GM18498 (cell line): ENCODE results near the gene GABRB1.

ENCODE experiments used
- ATAC-seq: cut with Tn5 transposase; IDR thresholded peaks from one replicate; pipeline ENCODE4 v1.9.1; 2021; ENCODE audit warnings: mild to moderate bottlenecking, moderate library complexity; ENCODE audit not compliant: unreplicated experiment

GABRB1 gene

GRCh38 chr4:47045261-47045660 lies 13.9 kb downstream of the GABRB1 start:
- no peak for ATAC-seq

DNA sequence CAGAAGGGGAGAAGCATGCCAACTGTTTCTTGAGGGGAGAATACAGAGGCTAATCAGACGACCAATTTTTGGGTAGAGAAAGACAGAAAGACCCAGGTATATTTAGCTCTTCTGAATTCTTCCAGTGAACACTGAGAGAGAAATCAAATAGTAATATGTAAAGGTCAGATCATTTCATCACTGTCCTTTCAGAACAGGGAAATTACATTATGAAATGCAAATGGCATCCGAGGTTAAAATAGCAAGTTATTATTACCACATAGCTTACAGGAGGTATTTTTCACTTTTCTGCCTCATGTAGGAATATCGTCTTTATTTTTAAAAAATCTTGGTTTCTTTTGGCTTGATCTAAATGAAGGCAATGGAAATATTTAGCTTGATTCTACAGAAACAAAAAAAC lies 18.0 kb downstream of the GABRB1 start:
- ATAC-seq: no peak

- no peak for ATAC-seq
Observed at GRCh38 chr4:47050761-47051725, 19.7 kb downstream of the GABRB1 start.

DNA sequence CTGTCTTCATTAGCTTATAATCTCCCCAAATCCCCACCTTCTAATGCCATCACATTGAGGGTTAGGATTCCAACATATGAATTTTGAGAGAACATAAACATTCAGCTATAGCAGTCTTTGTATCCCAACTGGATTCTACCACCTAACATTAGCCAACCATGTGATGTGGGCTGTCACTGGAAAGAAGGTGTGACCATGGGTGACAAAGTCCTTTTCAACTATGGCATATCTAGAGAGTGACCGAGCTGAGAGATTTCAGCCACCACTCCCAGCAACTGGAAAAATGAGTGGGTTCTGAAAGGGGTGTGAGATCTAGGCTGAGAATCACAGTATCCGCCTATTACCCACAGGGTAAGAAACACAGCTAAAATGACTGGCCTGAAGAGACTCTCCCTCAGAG lies 22.1 kb downstream of the GABRB1 start:
- no peak for ATAC-seq

GRCh38 chr4:47054130-47054529 lies 22.8 kb downstream of the GABRB1 start:
- no peak for ATAC-seq

- ATAC-seq: no peak
Observed at GRCh38 chr4:47057991-47058390, 26.6 kb downstream of the GABRB1 start.

GRCh38 chr4:47060561-47060960 lies 29.2 kb downstream of the GABRB1 start:
- no peak for ATAC-seq

- ATAC-seq: no peak
Observed at GRCh38 chr4:47061435-47061834, 30.1 kb downstream of the GABRB1 start.

GRCh38 chr4:47065051-47065481 lies 33.7 kb downstream of the GABRB1 start:
- ATAC-seq: no peak

GRCh38 chr4:47068986-47069385 lies 37.6 kb downstream of the GABRB1 start:
- ATAC-seq: no peak

DNA sequence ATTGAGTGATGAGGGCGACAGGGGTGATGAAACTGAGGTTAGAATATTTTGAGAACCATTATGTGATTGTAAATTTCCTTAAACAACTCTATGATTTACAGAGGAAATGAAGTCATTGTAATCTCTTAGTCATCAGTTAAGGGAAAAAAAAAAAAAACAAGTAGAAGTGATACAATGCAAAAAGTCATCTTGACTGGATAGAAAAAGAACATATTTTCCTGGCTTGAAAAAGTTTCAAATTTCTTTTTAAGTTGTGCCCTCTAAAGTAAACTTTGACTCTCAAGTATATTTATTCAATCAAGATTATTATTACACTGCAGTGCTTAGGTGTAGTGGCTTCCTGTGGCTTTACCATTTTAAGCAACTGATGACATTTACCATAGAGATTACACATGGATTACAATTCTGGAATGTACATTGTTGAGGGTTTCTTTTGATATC lies 40.6 kb downstream of the GABRB1 start:
- ATAC-seq: no peak

DNA sequence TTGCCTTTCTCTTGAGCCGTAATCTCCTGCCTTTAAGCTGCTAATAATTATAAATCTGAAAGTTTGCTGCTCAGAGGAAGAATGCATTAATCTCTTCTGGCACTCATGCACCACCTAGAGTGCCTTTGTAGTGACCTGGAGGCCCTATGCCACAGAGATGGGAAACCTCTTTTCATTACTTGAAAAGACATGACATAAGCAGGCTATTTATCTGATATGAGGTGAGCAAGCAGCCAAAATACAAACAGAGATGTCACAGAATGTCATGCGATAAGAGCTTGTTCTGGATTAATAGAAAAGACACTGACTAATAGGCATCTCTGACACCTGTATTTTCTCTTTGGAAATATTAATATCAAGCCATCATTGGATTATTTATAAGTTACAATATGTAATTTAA lies 42.3 kb downstream of the GABRB1 start:
- ATAC-seq: no peak

- no peak for ATAC-seq
Observed at GRCh38 chr4:47074816-47075215, 43.4 kb downstream of the GABRB1 start.

GRCh38 chr4:47075262-47075661 lies 43.9 kb downstream of the GABRB1 start:
- ATAC-seq: no peak

- ATAC-seq: no peak
Observed at GRCh38 chr4:47075919-47076318, 44.6 kb downstream of the GABRB1 start.

- no peak for ATAC-seq
Observed at GRCh38 chr4:47084111-47084510, 52.7 kb downstream of the GABRB1 start.

GRCh38 chr4:47084795-47085194 lies 53.4 kb downstream of the GABRB1 start:
- ATAC-seq: no peak

GRCh38 chr4:47088298-47088697 lies 56.9 kb downstream of the GABRB1 start:
- no peak for ATAC-seq

DNA sequence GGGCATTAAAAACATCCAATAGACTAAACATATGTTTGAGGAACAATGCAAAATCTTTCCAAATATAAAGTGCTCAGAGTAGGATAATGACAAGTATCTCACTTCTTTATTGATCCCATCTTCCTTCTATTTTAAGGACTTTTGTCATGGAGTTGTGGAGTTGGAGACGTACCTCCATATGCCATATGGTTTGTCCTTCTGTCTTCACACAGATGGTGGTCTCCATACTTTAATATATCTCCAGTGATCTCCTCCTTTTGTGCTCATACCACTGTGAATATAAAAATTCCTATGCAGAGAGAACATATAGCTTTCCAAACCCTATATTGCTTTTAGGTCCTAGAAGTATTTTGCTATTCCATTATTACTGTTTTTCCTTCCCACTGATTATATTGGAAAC lies 64.5 kb downstream of the GABRB1 start:
- no peak for ATAC-seq

GRCh38 chr4:47101453-47101852 lies 70.1 kb downstream of the GABRB1 start:
- ATAC-seq: no peak

GRCh38 chr4:47104986-47105385 lies 73.6 kb downstream of the GABRB1 start:
- ATAC-seq: no peak

DNA sequence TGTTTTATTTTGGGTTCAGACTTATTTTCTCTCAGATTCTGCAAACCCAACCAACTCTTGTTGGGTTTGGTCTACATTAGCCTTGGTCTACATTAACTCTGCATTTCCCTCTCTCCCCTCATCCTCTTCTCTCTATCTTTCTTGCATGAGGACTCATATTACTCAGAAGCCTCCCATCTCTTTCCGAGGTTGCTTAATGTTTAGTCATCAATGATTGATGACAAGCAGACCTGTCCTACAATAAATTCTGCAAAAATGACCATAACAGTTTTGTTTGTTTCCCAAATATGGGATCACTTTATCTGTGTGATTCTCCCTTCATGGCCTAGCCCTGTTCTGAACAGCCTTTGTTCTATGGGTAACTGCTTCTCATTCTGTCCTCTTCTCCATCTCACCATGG lies 75.2 kb downstream of the GABRB1 start:
- no peak for ATAC-seq

- no peak for ATAC-seq
Observed at GRCh38 chr4:47109379-47109778, 78.0 kb downstream of the GABRB1 start.
